ENCODE data around the gene SMARCE1. TPM values are rescaled to one million over a fixed set of nuclear protein-coding genes. Genes with fewer than 3 reads are reported as not detected.
A peak's percentile ranks its signal among the peaks of the same experiment; 100 is the strongest.

SMARCE1 gene
- total and polyA plus RNA-seq, 7 donors = 49.6 to 64.7 (median 59.9) TPM

GRCh38 chr17:40618754-40619625 is 28.6 kb downstream of the SMARCE1 start:
- no peak for TF ChIP-seq CTCF (IDR thresholded peaks at IDR 0.05)
- DNase-seq = peak in 1 of 2 donors; percentile 39
- no peak overlapping the region for H3K27ac ChIP-seq
- intact Hi-C loops (cut with DNase I) = no loop called here
- ATAC-seq = no peak
- H3K27me3 ChIP-seq (ENCODE audit: insufficient read depth in 3 of 3, low read length in 2 of 3) = peaks cover 0 to 49% (median 7%) of the 10 kb centered on the region in 3 donors
- no peaks in the 10 kb centered on the region for H3K4me1 ChIP-seq
- H3K9me3 ChIP-seq = no peaks in the 10 kb centered on the region
- no peaks in the 10 kb centered on the region for H3K36me3 ChIP-seq (ENCODE audit: insufficient read depth in 1 of 2, low read depth in 1 of 2)
- 72 to 73% (median 73%) methylated on average over 16 of the region's 16 CpGs for WGBS, 3 donors
- no peak overlapping the region for H3K4me3 ChIP-seq

DNA sequence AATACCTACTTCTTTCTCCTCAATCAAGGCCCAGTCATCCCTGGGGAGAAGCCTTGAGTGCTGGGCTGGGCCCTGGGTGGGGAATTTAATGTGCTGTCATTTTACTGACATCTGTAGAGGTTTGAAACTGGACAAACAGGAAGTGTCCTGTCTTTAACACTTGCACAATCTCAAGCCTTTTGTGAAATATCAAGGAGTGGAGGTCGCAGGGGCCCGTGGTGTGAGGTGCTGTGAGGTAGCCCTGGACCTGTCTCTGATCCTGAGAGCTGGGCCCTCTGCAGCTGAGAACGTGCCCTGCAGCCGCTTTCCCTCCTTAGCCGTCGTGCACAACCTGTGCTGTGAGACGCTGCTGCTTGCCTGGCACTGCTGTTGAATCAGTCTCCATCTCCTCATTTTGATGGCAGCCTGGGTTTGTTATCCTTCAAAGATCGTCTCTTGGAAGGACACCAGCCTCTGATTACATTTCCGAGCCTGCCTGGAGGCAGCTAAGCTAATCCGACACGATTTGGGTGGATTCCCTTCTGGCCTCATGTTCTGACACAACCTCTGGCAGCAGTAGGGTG is 29.9 kb downstream of the SMARCE1 start:
- H3K9me3 ChIP-seq = no peaks in the 10 kb centered on the region
- intact Hi-C loops (cut with DNase I) = no loop called here
- H3K4me1 ChIP-seq = no peaks in the 10 kb centered on the region
- DNase-seq (peak in 1 of 2 donors; percentile 42), ATAC-seq (no peak)
- peaks cover 0 to 49% (median 7%) of the 10 kb centered on the region in 3 donors for H3K27me3 ChIP-seq (ENCODE audit: insufficient read depth in 3 of 3, low read length in 2 of 3)
- H3K4me3 ChIP-seq = no peak overlapping the region
- no peak overlapping the region for H3K27ac ChIP-seq
- H3K36me3 ChIP-seq (ENCODE audit: insufficient read depth in 1 of 2, low read depth in 1 of 2) = no peaks in the 10 kb centered on the region
- no peak for TF ChIP-seq CTCF (IDR thresholded peaks at IDR 0.05)
- 44 to 51% (median 49%) methylated on average over 11 of the region's 11 CpGs for WGBS, 3 donors

- WGBS, 3 donors = 62 to 77% (median 62%) methylated on average over 3 of the region's 3 CpGs
- ATAC-seq = no peak
- no peaks in the 10 kb centered on the region for H3K9me3 ChIP-seq
- no peak for TF ChIP-seq CTCF (IDR thresholded peaks at IDR 0.05)
- H3K36me3 ChIP-seq (ENCODE audit: insufficient read depth in 1 of 2, low read depth in 1 of 2) = no peaks in the 10 kb centered on the region
- H3K4me3 ChIP-seq = no peak overlapping the region
- no peak overlapping the region for H3K27ac ChIP-seq
- H3K4me1 ChIP-seq = no peaks in the 10 kb centered on the region
- intact Hi-C loops (cut with DNase I) = no loop called here
- peak in 1 of 2 donors; percentile 27 for DNase-seq
- peaks cover 0 to 46% (median 7%) of the 10 kb centered on the region in 3 donors for H3K27me3 ChIP-seq (ENCODE audit: insufficient read depth in 3 of 3, low read length in 2 of 3)
Measured at GRCh38 chr17:40616592-40616991, 31.0 kb downstream of the SMARCE1 start.

GRCh38 chr17:40615841-40616476 is 31.7 kb downstream of the SMARCE1 start:
- intact Hi-C loops (cut with DNase I) = no loop called here
- no peaks in the 10 kb centered on the region for H3K36me3 ChIP-seq (ENCODE audit: insufficient read depth in 1 of 2, low read depth in 1 of 2)
- 65 to 69% (median 68%) methylated on average over 10 of the region's 10 CpGs for WGBS, 3 donors

More at GRCh38 chr17:40615841-40616476, 31.7 kb downstream of the SMARCE1 start:
- DNase-seq (no peak), ATAC-seq (no peak)
- Histone ChIP-seq H3K4me1 (no peaks in the 10 kb centered on the region), H3K27me3 (ENCODE audit: insufficient read depth in 3 of 3, low read length in 2 of 3) (peaks cover 0 to 40% (median 7%) of the 10 kb centered on the region in 3 donors), H3K4me3 (no peak overlapping the region), H3K27ac (no peak overlapping the region), H3K9me3 (no peaks in the 10 kb centered on the region)
- no peak for TF ChIP-seq CTCF (IDR thresholded peaks at IDR 0.05)

Measured in psoas muscle (tissue), 8 donors.